A549 treated with dexamethasone at 1 μM for 4 hours (cell line): Measurements from ENCODE around the gene VTA1. TPM values are rescaled to one million over a fixed set of nuclear protein-coding genes. Genes with fewer than 3 reads are reported as not detected.

Source experiments
- total RNA-seq: library from RNA; stranded (reverse); fragments of 200-300 nt; extraction: Qiagen RNA extraction; gene quantifications from 5 replicates; pipeline ENCODE4 v1.2.3, GENCODE V29; 2022

The VTA1 gene, protein sequence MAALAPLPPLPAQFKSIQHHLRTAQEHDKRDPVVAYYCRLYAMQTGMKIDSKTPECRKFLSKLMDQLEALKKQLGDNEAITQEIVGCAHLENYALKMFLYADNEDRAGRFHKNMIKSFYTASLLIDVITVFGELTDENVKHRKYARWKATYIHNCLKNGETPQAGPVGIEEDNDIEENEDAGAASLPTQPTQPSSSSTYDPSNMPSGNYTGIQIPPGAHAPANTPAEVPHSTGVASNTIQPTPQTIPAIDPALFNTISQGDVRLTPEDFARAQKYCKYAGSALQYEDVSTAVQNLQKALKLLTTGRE
- total RNA-seq = 39.2 to 48.9 TPM (median 46.9 TPM) in 5 replicates

DNA sequence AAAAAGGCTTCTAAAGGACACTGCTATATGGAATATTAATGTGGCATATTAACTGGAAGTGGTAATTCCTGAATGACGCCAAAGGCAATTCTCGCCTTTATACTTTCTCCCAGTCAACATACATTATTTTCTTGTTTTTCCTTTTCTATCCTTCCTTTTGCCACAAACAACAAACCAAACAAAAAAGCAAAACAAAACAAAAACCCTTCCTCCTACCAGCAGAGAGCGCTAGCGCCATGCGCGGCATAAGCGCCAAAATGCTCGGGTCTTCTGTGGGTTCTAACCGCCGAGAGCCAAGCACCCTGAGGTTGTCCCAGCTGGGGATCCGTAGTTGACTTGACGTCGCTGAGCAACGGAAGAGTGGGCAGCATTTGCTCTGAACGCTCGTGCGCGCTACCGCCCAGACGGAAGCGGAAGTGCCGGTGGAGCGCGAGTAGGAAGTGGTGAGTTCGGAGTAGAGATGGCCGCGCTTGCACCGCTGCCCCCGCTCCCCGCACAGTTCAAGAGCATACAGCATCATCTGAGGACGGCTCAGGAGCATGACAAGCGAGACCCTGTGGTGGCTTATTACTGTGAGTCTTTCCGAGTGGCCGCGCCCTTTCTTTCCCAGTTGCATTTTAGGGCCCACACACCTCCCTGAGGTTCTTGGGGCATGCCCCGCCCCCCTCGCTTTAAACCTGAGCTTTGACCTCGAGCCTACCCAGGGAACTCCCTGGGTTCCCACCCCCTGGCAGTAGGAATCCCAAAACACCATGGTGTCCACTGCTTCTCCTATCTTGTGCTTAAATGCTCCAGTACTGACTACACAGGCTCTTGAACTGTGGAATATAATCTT lies at the start of gene VTA1, which contains the start of gene NMBR:
TSS of gene VTA1 (plus strand) at position 436 of the 835 bp plus-strand sequence. CDS start at position 461, 25 bp downstream.
TSS of gene NMBR (minus strand) at position 295 of the 835 bp plus-strand sequence. CDS start 58,464 bp downstream, outside the sequence.

DNA sequence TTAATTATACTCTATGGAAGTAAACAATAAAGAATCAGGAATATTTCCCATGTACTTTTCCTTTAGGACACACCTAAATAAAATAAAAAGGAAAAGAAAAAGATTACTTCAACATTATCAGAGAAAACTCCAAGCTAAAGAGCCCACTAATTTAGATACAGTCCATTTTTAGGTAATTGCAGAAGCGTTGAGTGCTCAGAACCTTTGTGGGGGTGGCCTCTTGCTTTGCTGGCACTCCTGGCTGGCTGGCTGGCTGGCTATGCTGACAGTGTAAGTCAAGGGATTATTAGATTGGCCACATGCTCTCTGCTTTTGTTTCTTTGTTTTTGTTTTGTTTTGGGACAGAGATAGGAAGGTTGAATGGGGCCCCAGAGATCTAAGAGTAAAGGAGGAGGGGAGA lies 14.4 kb upstream of the VTA1 start, which contains the start of gene GJE1:
TSS of gene GJE1 (plus strand) at position 301 of the 400 bp plus-strand sequence. CDS start 234 bp downstream, outside the sequence.

Other genes starting within 250 kb of the VTA1 start
- not detected in 5 replicates for gene GJE1, start 14.3 kb upstream of the VTA1 start, total RNA-seq
- not detected in 5 replicates for gene NMBR, start 141 bp upstream of the VTA1 start, total RNA-seq
- gene ADGRG6, start 154.7 kb downstream of the VTA1 start, total RNA-seq = 43.7 to 81.4 TPM (median 72.2 TPM) in 5 replicates